BJ (cell line): ENCODE measurements around the gene NARS2. TPM values are rescaled to one million over a fixed set of nuclear protein-coding genes. Genes with fewer than 3 reads are reported as not detected.
"Not testable (repeated sequence)": the region's sequence is repeated elsewhere in the genome, so short reads cannot be mapped to it uniquely, and the experiment has no call there.

Source experiments
- CTCF ChIA-PET: fragments of 350-600 bp; formaldehyde crosslinking; extraction: SDS; loops from one replicate; lab custom pipeline; 2021; ENCODE audit warnings: antibody characterized with exemption, inconsistent platforms; lab: Yijun Ruan, JAX
- POLR2A ChIA-PET: fragments of 300-600 bp; sonication (Branson Sonifier 250); formaldehyde crosslinking; extraction: SDS; loops from one replicate; lab custom pipeline; 2021; ENCODE audit warnings: antibody characterized with exemption; lab: Charles Lee
- DNase-seq: peaks from one replicate; pipeline ENCODE4 v3.0.0-alpha.2; 2011; ENCODE audit warnings: low read depth
- H3K27me3 ChIP-seq: 2 replicates; pipeline ENCODE4 v1.6.0; 2011; ENCODE audit warnings: low read length; ENCODE audit not compliant: control insufficient read depth, insufficient read depth
- H3K36me3 ChIP-seq: 2 replicates; pipeline ENCODE4 v1.5.1; 2011; ENCODE audit warnings: low read length; ENCODE audit not compliant: control insufficient read depth, insufficient read depth
- H3K4me3 ChIP-seq: 2 replicates; pipeline ENCODE4 v1.5.1; 2011; ENCODE audit warnings: low read depth, mild to moderate bottlenecking, control low read depth, low read length
- CTCF ChIP-seq: IDR thresholded peaks from 2 replicates; pipeline ENCODE4 v1.5.1; 2011; ENCODE audit warnings: low read depth, mild to moderate bottlenecking, control low read depth, inconsistent platforms, low read length, moderate library complexity; ENCODE audit not compliant: insufficient read depth
- polyA plus RNA-seq: library from polyadenylated mRNA; depleted of rRNA; stranded (reverse); fragments of >200 nt; gene quantifications from 2 replicates; pipeline ENCODE4 v1.2.3, GENCODE V29; 2011

The NARS2 gene
- polyA plus RNA-seq, 1 experiment, result 5.9 TPM

GRCh38 chr11:78469896-78470295, 104.8 kb downstream of the NARS2 start:
- CTCF ChIA-PET, result interaction anchor here (1.5 kb wide), 1 partner anchor 12 kb away, joined by 3 read pairs; no protein-coding TSS in a partner anchor
- H3K36me3 ChIP-seq, result no peaks in the 10 kb centered on the region
- no peak overlapping the region for H3K4me3 ChIP-seq
- no peak for DNase-seq
- TF ChIP-seq CTCF, result no peak
- POLR2A ChIA-PET, result no interaction called here
- H3K27me3 ChIP-seq, result no peaks in the 10 kb centered on the region

- DNase-seq, result no peak
- ChIA-PET POLR2A (no interaction called here), CTCF (no interaction called here)
- Histone ChIP-seq H3K36me3 (no peaks in the 10 kb centered on the region), H3K4me3 (no peak overlapping the region), H3K27me3 (no peaks in the 10 kb centered on the region)
- TF ChIP-seq CTCF, result no peak
These were observed 106.7 kb downstream of the NARS2 start for GRCh38 chr11:78467931-78468330.

DNA sequence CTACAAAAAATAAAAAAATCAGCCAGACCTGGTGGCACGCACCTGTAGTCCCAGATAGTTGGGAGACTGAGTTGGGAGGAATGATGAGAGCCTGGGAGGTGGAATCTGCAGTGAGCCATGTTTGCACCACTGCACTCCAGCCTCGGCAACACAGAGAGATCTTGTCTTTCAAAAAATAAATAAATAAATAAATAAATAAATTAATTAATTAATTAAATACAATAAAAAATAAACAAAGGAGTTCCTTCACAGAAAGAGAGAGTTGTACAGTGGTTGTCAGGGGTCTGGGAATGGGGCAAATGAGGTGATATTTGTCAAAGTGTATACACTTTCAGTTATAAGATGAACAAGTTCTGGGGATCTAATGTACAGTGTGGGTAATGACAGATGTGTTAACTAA, 107.3 kb downstream of the NARS2 start:
- Histone ChIP-seq H3K4me3 (no peak overlapping the region), H3K27me3 (no peaks in the 10 kb centered on the region), H3K36me3 (no peaks in the 10 kb centered on the region)
- DNase-seq, result no peak
- CTCF ChIA-PET, result no interaction called here
- TF ChIP-seq CTCF, result no peak
- POLR2A ChIA-PET, result no interaction called here

GRCh38 chr11:78465169-78465942, 109.3 kb downstream of the NARS2 start:
- TF ChIP-seq CTCF, result no peak
- H3K36me3 ChIP-seq, result no peaks in the 10 kb centered on the region
- H3K4me3 ChIP-seq, result no peak overlapping the region
- CTCF ChIA-PET, result no interaction called here
- H3K27me3 ChIP-seq, result no peaks in the 10 kb centered on the region
- POLR2A ChIA-PET, result no interaction called here
- no peak for DNase-seq

DNA sequence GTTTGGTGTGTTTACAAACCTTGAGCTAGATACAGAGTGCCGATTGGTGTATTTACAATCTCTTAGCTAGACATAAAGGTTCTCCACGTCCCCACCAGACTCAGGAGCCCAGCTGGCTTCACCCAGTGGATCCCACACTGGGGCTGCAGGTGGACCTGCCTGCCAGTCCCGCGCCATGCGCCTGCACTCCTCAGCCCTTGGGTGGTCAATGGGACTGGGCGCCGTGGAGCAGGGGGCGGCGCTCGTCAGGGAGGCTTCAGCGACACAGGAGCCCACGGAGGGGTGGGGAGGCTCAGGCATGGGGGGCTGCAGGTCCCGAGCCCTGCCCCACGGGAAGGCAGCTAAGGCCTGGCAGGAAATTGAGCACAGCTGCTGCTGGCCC, 109.9 kb downstream of the NARS2 start:
- H3K27me3 ChIP-seq, POLR2A ChIA-PET, CTCF ChIA-PET, H3K36me3 ChIP-seq, H3K4me3 ChIP-seq, DNase-seq: not testable (repeated sequence)

GRCh38 chr11:78460471-78460870, 114.2 kb downstream of the NARS2 start:
- H3K36me3 ChIP-seq, result no peaks in the 10 kb centered on the region
- no peaks in the 10 kb centered on the region for H3K27me3 ChIP-seq
- CTCF ChIA-PET, result no interaction called here
- no peak for DNase-seq
- TF ChIP-seq CTCF, result no peak
- POLR2A ChIA-PET, result no interaction called here
- no peak overlapping the region for H3K4me3 ChIP-seq
